ENCODE results near the gene SLC36A1.

GRCh38 chr5:151483647-151484046 is 36.2 kb downstream of the SLC36A1 start:
- TF ChIP-seq, protein P1, sequence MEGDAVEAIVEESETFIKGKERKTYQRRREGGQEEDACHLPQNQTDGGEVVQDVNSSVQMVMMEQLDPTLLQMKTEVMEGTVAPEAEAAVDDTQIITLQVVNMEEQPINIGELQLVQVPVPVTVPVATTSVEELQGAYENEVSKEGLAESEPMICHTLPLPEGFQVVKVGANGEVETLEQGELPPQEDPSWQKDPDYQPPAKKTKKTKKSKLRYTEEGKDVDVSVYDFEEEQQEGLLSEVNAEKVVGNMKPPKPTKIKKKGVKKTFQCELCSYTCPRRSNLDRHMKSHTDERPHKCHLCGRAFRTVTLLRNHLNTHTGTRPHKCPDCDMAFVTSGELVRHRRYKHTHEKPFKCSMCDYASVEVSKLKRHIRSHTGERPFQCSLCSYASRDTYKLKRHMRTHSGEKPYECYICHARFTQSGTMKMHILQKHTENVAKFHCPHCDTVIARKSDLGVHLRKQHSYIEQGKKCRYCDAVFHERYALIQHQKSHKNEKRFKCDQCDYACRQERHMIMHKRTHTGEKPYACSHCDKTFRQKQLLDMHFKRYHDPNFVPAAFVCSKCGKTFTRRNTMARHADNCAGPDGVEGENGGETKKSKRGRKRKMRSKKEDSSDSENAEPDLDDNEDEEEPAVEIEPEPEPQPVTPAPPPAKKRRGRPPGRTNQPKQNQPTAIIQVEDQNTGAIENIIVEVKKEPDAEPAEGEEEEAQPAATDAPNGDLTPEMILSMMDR (IDR thresholded peaks at IDR 0.05; ENCODE audit: low read depth, low read length) = no peak
- no peak for TF ChIP-seq POLR2A (IDR thresholded peaks at IDR 0.05; ENCODE audit: extremely low read depth, insufficient read length)
- TF ChIP-seq, protein P2, sequence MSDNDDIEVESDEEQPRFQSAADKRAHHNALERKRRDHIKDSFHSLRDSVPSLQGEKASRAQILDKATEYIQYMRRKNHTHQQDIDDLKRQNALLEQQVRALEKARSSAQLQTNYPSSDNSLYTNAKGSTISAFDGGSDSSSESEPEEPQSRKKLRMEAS (IDR thresholded peaks at IDR 0.05; ENCODE audit: low read depth, low read length) = no peak; the same call in 1 of the 2 replicates

Data from NB4 (cell line).